PC-3 (cell line): ENCODE data around the gene ITGA8. TPM values are rescaled to one million over a fixed set of nuclear protein-coding genes. Genes with fewer than 3 reads are reported as not detected.

Source experiments
- ATAC-seq: fragments of 200-7000 bp; cut with Tn5 transposase; 2 replicates; pipeline ENCODE4 v1.9.1; 2020; ENCODE audit warnings: mild to moderate bottlenecking, moderate library complexity
- BruUV-seq: library from RNA; stranded (reverse); fragments of 400-500 nt; replicated peaks from 2 replicates; lab custom pipeline; 2021; lab: Mats Ljungman, UMichigan
- CTCF ChIA-PET: fragments of 300-600 bp; sonication (Branson Sonifier 250); formaldehyde crosslinking; loops from one replicate; lab custom pipeline; 2022; ENCODE audit warnings: antibody characterized with exemption; lab: Charles Lee
- POLR2A ChIA-PET: fragments of 300-600 bp; sonication (Branson Sonifier 250); formaldehyde crosslinking; loops from one replicate; lab custom pipeline; 2022; ENCODE audit warnings: antibody characterized with exemption; ENCODE audit not compliant: unreplicated experiment; lab: Charles Lee
- DNase-seq: peaks from one replicate; pipeline ENCODE4 v3.0.0-alpha.2; 2015
- H2AFZ ChIP-seq: fragments of 300-600 bp; sonication (generic); 2 replicates; pipeline ENCODE4 v1.6.0; 2016; ENCODE audit warnings: antibody characterized with exemption, low read length
- H3F3A ChIP-seq: fragments of 300-600 bp; sonication (generic); one replicate; pipeline ENCODE4 v1.6.0; 2017; ENCODE audit warnings: antibody characterized with exemption, low read length, control low read depth, mild to moderate bottlenecking; ENCODE audit not compliant: unreplicated experiment
- H3K27ac ChIP-seq: fragments of 300-600 bp; sonication (generic); 2 replicates; pipeline ENCODE4 v1.5.1; 2016; ENCODE audit warnings: mild to moderate bottlenecking, low read length
- H3K27me3 ChIP-seq: fragments of 300-600 bp; sonication (generic); 2 replicates; pipeline ENCODE4 v1.6.1; 2016; ENCODE audit warnings: low read length, mixed read lengths
- H3K36me3 ChIP-seq: fragments of 300-600 bp; sonication (generic); 2 replicates; pipeline ENCODE4 v1.6.1; 2016; ENCODE audit warnings: low read depth, mixed run types, low read length, mixed read lengths
- H3K4me1 ChIP-seq: fragments of 300-600 bp; sonication (generic); 2 replicates; pipeline ENCODE4 v1.5.1; 2016; ENCODE audit warnings: low read length; ENCODE audit not compliant: insufficient read depth
- H3K4me2 ChIP-seq: fragments of 300-600 bp; sonication (generic); 2 replicates; pipeline ENCODE4 v1.6.0; 2016; ENCODE audit warnings: low read length
- H3K4me3 ChIP-seq: fragments of 300-600 bp; sonication (generic); 2 replicates; pipeline ENCODE4 v1.5.1; 2016; ENCODE audit warnings: mild to moderate bottlenecking, low read length, mixed read lengths
- H3K79me2 ChIP-seq: fragments of 300-600 bp; sonication (generic); 2 replicates; pipeline ENCODE4 v1.6.1; 2017; ENCODE audit warnings: low read length, mixed read lengths
- H3K9ac ChIP-seq: fragments of 300-600 bp; sonication (generic); 2 replicates; pipeline ENCODE4 v1.6.0; 2016; ENCODE audit warnings: mild to moderate bottlenecking, low read length
- H3K9me2 ChIP-seq: fragments of 300-600 bp; sonication (generic); replicated peaks from 2 replicates; pipeline ENCODE4 v1.6.1; 2016; ENCODE audit warnings: mixed run types, low read length, mixed read lengths
- H3K9me3 ChIP-seq: fragments of 300-600 bp; sonication (generic); 2 replicates; pipeline ENCODE4 v1.6.1; 2016; ENCODE audit warnings: low read length, mixed read lengths
- H4K20me1 ChIP-seq: fragments of 300-600 bp; sonication (generic); 2 replicates; pipeline ENCODE4 v1.6.1; 2016; ENCODE audit warnings: low read length, mixed read lengths
- CTCF ChIP-seq: fragments of 300-600 bp; sonication (generic); conservative IDR thresholded peaks from 2 replicates; pipeline ENCODE4 v1.5.1; 2017; ENCODE audit warnings: antibody characterized with exemption, low read depth, mild to moderate bottlenecking, low read length
- EZH2 ChIP-seq: fragments of 300-600 bp; sonication (generic); IDR thresholded peaks from one replicate; pipeline ENCODE4 v1.6.1; 2017; ENCODE audit warnings: antibody characterized with exemption, mild to moderate bottlenecking, low read length; ENCODE audit not compliant: unreplicated experiment
- EZH2phosphoT487 ChIP-seq: fragments of 300-600 bp; sonication (generic); IDR thresholded peaks from 2 replicates; pipeline ENCODE4 v1.6.1; 2018; ENCODE audit warnings: mild to moderate bottlenecking, antibody characterized with exemption, low read length, borderline replicate concordance
- intact Hi-C: fragments of 100-400 bp; cut with micrococcal nuclease; formaldehyde crosslinking; loops from 2 replicates; pipeline ENCODE4 v1.9.0; 2023
- total RNA-seq: library from RNA; depleted of rRNA; stranded (reverse); fragments of >200 nt; gene quantifications from 2 replicates; pipeline ENCODE4 v1.2.3, GENCODE V29; 2014

The ITGA8 gene
- total RNA-seq, 1 experiment from 2014 or later: not detected

DNA sequence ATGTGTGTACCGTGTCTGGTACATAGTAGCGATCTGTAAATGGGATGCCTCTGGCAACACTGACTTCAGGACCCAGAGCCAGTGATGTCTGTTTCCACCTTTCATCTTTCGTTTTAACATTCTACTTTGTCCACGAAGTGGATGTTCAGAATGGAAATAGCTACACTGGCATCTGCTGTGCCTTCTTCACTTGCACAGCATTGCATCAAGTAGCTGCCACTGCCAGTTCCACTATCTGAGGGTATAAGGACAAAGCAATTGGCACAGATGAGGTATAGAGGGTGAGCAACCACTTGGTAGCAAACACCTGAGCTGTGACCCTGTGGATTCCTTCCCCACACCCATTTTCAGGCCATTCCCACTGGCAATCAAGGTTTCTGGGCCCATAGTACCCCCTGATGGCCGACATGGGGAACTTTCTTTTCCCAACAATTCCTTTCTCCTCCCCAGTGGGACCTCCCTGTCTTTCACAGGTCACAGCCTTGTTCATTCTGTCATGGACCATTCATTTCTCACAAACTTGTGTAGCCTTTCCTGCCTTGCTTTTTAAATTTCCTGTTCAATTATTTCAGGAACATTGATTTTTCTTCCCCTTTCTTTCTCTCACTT lies 4.0 kb downstream of the ITGA8 start:
- intact Hi-C loops: loop anchor here (5.0 kb wide), 1 partner anchor 107 kb away; no protein-coding TSS in a partner anchor
- ChIA-PET POLR2A (no interaction called here), CTCF (no interaction called here)

DNA sequence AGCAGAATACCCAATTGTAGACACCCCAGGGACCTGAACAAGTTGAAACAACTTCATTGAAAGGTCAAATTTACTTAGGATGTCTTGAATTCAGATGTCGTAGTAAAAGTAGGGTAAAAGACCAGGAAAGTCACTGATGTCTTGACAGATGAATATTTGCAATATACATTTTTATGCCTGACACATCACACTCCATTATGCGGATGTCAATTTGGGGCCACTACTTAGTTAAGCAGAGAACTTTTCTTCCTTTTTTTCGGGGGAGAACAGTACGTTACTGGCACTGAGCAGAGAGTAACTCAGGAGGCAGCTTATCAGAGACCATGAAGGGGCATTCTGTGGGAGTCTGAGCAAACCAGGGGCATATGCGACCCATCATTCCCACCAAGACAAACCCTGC lies 4.9 kb downstream of the ITGA8 start:
- ChIA-PET CTCF (no interaction called here), POLR2A (no interaction called here)
- ATAC-seq (no peak), DNase-seq (no peak)
- TF ChIP-seq CTCF (no peak), EZH2 (no peak), EZH2phosphoT487 (no peak)
- no peaks in the 10 kb centered on the region for H3K4me1 ChIP-seq
- H3K9me2 ChIP-seq: no peaks in the 10 kb centered on the region
- H3K36me3 ChIP-seq: no peaks in the 10 kb centered on the region
- no peaks in the 10 kb centered on the region for H3K79me2 ChIP-seq
- intact Hi-C loops: loop anchor here (5.0 kb wide), 1 partner anchor 107 kb away; no protein-coding TSS in a partner anchor
- H3K27ac ChIP-seq: no peak overlapping the region
- H3K4me2 ChIP-seq: no peak overlapping the region
- no peaks in the 10 kb centered on the region for H3F3A ChIP-seq
- H2AFZ ChIP-seq: no peak overlapping the region
- H3K27me3 ChIP-seq: peaks cover 21% of the 10 kb centered on the region
- BruUV-seq: no TSS peak
- H4K20me1 ChIP-seq: no peaks in the 10 kb centered on the region
- H3K4me3 ChIP-seq: no peak overlapping the region
- no peak overlapping the region for H3K9ac ChIP-seq
- H3K9me3 ChIP-seq: no peaks in the 10 kb centered on the region

More for the DNA sequence above, 4.0 kb downstream of the ITGA8 start:
- Histone ChIP-seq H3K4me2 (no peak overlapping the region), H3F3A (no peaks in the 10 kb centered on the region), H3K9me3 (no peaks in the 10 kb centered on the region), H3K27ac (no peak overlapping the region), H3K36me3 (no peaks in the 10 kb centered on the region), H4K20me1 (no peaks in the 10 kb centered on the region), H3K4me3 (no peak overlapping the region), H3K9me2 (no peaks in the 10 kb centered on the region), H2AFZ (no peak overlapping the region), H3K9ac (no peak overlapping the region), H3K27me3 (peaks cover 21% of the 10 kb centered on the region), H3K79me2 (no peaks in the 10 kb centered on the region), H3K4me1 (no peaks in the 10 kb centered on the region)
- BruUV-seq: no TSS peak
- TF ChIP-seq CTCF: peak; percentile 40; the same call in 1 of the 2 replicates
- TF ChIP-seq EZH2: no peak
- no peak for TF ChIP-seq EZH2phosphoT487
- DNase-seq (peak; percentile 10), ATAC-seq (peak; percentile 38; the same call in 1 of the 2 replicates)

DNA sequence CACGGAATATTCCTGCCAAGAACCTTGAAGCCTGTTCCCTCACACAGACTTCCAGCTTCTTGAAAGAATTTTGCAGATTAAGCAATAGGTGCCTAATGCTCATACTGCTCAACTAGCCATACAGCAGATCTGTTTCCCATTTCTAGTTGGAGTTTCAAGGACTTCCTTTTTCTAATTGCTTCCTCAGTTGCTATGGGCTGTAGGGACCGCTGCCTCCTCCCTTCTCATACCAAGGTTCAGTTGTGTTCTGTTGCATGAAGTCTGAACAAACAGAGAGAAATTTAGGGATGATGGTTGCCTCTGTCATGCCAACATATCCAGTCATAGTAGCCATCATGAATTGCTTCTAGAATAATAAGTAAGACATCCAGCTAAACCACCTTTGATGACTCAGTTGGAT lies 6.8 kb downstream of the ITGA8 start:
- H3K36me3 ChIP-seq: no peaks in the 10 kb centered on the region
- POLR2A ChIA-PET: no interaction called here
- no peak overlapping the region for H3K27ac ChIP-seq
- H3K4me2 ChIP-seq: no peak overlapping the region
- H3K9me3 ChIP-seq: no peaks in the 10 kb centered on the region
- CTCF ChIA-PET: no interaction called here
- H3K79me2 ChIP-seq: no peaks in the 10 kb centered on the region
- H3K9me2 ChIP-seq: no peaks in the 10 kb centered on the region
- H2AFZ ChIP-seq: no peak overlapping the region
- no peaks in the 10 kb centered on the region for H3K4me1 ChIP-seq
- no TSS peak for BruUV-seq
- no peak for ATAC-seq
- no peak overlapping the region for H3K9ac ChIP-seq
- H3F3A ChIP-seq: no peaks in the 10 kb centered on the region
- peaks cover 6% of the 10 kb centered on the region; the same call in 1 of the 2 replicates for H3K27me3 ChIP-seq
- DNase-seq: peak; percentile 24
- intact Hi-C loops: no loop called here
- H3K4me3 ChIP-seq: no peak overlapping the region
- no peaks in the 10 kb centered on the region for H4K20me1 ChIP-seq
- TF ChIP-seq CTCF (no peak), EZH2phosphoT487 (no peak), EZH2 (no peak)
